Measurements from ENCODE around the gene C1orf159. TPM values are rescaled to one million over a fixed set of nuclear protein-coding genes. Genes with fewer than 3 reads are reported as not detected.

C1orf159 gene
- total RNA-seq, 2 donors from 2014 or later = 18.9 to 36.0 TPM

- Histone ChIP-seq H3K4me1 (peaks cover 9% of the 10 kb centered on the region), H3K36me3 (no peaks in the 10 kb centered on the region), H3K27me3 (peaks cover 10% of the 10 kb centered on the region), H3K27ac (no peak overlapping the region), H3K9ac (ENCODE audit: low read depth in 2 of 2, low read length in 2 of 2) (no peak overlapping the region), H3K4me3 (no peak overlapping the region), H3K9me3 (no peaks in the 10 kb centered on the region)
- no peak for DNase-seq
- intact Hi-C loops (cut with DNase I) = no loop called here
- TF ChIP-seq CTCF (IDR thresholded peaks at IDR 0.05) = no peak
Observed at GRCh38 chr1:1038694-1039093, 77.2 kb downstream of the C1orf159 start.

- intact Hi-C loops (cut with DNase I) = no loop called here
- H3K4me1 ChIP-seq = peaks cover 11% of the 10 kb centered on the region
- no peak overlapping the region for H3K4me3 ChIP-seq
- no peak for DNase-seq
- H3K27ac ChIP-seq = no peak overlapping the region
- H3K9me3 ChIP-seq = no peaks in the 10 kb centered on the region
- TF ChIP-seq CTCF (IDR thresholded peaks at IDR 0.05) = no peak
- H3K36me3 ChIP-seq = no peaks in the 10 kb centered on the region
- peaks cover 10% of the 10 kb centered on the region for H3K27me3 ChIP-seq
- no peak overlapping the region for H3K9ac ChIP-seq (ENCODE audit: low read depth in 2 of 2, low read length in 2 of 2)
Observed at GRCh38 chr1:1037366-1038327, 78.2 kb downstream of the C1orf159 start.

GRCh38 chr1:1035291-1035943 lies 80.5 kb downstream of the C1orf159 start:
- Histone ChIP-seq H3K4me1 (peaks cover 14% of the 10 kb centered on the region), H3K27ac (no peak overlapping the region), H3K4me3 (no peak overlapping the region), H3K9me3 (no peaks in the 10 kb centered on the region), H3K9ac (ENCODE audit: low read depth in 2 of 2, low read length in 2 of 2) (no peak overlapping the region), H3K27me3 (peaks cover 10% of the 10 kb centered on the region), H3K36me3 (no peaks in the 10 kb centered on the region)
- DNase-seq = no peak
- intact Hi-C loops (cut with DNase I) = no loop called here
- TF ChIP-seq CTCF (IDR thresholded peaks at IDR 0.05) = no peak

GRCh38 chr1:1034439-1034781 lies 81.5 kb downstream of the C1orf159 start:
- Histone ChIP-seq H3K4me1 (peaks cover 7% of the 10 kb centered on the region), H3K9me3 (no peaks in the 10 kb centered on the region), H3K27me3 (peaks cover 10% of the 10 kb centered on the region), H3K4me3 (no peak overlapping the region), H3K9ac (ENCODE audit: low read depth in 2 of 2, low read length in 2 of 2) (no peak overlapping the region), H3K36me3 (no peaks in the 10 kb centered on the region), H3K27ac (no peak overlapping the region)
- DNase-seq = no peak
- TF ChIP-seq CTCF (IDR thresholded peaks at IDR 0.05) = no peak
- intact Hi-C loops (cut with DNase I) = no loop called here

GRCh38 chr1:1033731-1034438 lies 82.0 kb downstream of the C1orf159 start:
- Histone ChIP-seq H3K4me3 (peak overlapping the region; percentile 41), H3K27me3 (peaks cover 10% of the 10 kb centered on the region), H3K9me3 (no peaks in the 10 kb centered on the region), H3K36me3 (no peaks in the 10 kb centered on the region), H3K27ac (no peak overlapping the region), H3K9ac (ENCODE audit: low read depth in 2 of 2, low read length in 2 of 2) (no peak overlapping the region), H3K4me1 (peaks cover 7% of the 10 kb centered on the region)
- DNase-seq = no peak
- no peak for TF ChIP-seq CTCF (IDR thresholded peaks at IDR 0.05)
- intact Hi-C loops (cut with DNase I) = no loop called here

Measured in colonic mucosa (tissue), 4 donors.